Omental fat pad (tissue), 4 donors: ENCODE results near the gene TP53TG5. TPM values are rescaled to one million over a fixed set of nuclear protein-coding genes. Genes with fewer than 3 reads are reported as not detected.

Experiments used
- ATAC-seq: fragments of 150-250 bp; one replicate; pipeline ENCODE4 v1.9.1; 2016; ENCODE audit warnings: mild to moderate bottlenecking, moderate library complexity; ENCODE audit not compliant: low FRiP score
- DNase-seq: peaks from one replicate; pipeline ENCODE4 v3.0.0-alpha.2; 2019; ENCODE audit warnings: low spot score
- small RNA-seq: library from RNA; depleted of rRNA; stranded (forward); fragments of <200 nt; gene quantifications from one replicate; pipeline ENCODE3, GENCODE V24; 2016
- total RNA-seq, 4 donors: library from RNA; depleted of rRNA; stranded (reverse); fragments of >200 nt; gene quantifications; one replicate each; pipeline ENCODE4 v1.1.0, GENCODE V29; 2016
- TF ChIP-seq, protein P1 (sequence below), 3 donors: fragments of 450-650 bp; IDR thresholded peaks; one replicate each; pipeline ENCODE4 v1.5.1; 2016 to 2017; ENCODE audit warnings: antibody characterized with exemption in 3 of 3, mild to moderate bottlenecking in 3 of 3, moderate library complexity in 2 of 3

The TP53TG5 gene
- total RNA-seq, 4 donors from 2014 or later, result 0.47 TPM; not detected in 3

DNA sequence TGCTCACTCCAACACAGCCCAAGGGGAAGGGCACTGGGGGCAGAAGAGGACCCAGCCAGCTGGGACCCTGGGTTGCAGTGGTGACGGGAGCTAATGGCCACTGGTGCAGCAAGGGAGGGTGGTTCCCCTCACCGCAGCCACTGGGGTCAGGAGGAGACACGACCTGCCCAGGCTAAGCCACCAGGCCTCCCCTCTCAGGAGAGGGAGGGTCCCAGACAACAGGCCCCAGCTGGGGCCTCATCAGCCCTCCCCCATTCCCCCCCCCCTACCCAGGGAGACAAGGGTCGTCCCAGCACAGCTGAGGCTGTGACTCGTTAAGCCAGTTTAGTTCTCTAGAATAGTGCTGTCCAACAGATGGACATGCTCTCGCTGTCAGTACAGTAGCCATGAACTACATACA lies 52.8 kb downstream of the TP53TG5 start:
- ATAC-seq (no peak), DNase-seq (no peak)
- TF ChIP-seq, protein P1, sequence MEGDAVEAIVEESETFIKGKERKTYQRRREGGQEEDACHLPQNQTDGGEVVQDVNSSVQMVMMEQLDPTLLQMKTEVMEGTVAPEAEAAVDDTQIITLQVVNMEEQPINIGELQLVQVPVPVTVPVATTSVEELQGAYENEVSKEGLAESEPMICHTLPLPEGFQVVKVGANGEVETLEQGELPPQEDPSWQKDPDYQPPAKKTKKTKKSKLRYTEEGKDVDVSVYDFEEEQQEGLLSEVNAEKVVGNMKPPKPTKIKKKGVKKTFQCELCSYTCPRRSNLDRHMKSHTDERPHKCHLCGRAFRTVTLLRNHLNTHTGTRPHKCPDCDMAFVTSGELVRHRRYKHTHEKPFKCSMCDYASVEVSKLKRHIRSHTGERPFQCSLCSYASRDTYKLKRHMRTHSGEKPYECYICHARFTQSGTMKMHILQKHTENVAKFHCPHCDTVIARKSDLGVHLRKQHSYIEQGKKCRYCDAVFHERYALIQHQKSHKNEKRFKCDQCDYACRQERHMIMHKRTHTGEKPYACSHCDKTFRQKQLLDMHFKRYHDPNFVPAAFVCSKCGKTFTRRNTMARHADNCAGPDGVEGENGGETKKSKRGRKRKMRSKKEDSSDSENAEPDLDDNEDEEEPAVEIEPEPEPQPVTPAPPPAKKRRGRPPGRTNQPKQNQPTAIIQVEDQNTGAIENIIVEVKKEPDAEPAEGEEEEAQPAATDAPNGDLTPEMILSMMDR (IDR thresholded peaks at IDR 0.05), result no peak

DNA sequence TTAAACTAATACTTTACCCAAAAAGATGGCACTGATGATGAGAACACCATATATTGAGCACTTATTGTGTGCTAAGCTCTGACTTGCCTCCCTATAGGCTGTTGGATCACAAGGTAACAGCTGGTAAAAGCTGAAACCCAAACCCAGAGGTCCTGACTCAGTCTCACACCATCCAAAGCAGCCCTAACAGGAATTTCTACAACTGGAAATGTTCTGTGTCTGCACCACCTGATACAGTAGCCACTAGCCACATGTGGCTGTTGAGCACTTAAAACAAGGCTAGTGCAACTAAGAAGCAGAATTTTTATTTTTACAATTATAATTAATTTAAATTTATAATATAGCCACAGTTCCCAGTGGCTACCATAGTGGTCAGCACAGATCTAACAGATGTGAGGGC lies 54.4 kb downstream of the TP53TG5 start:
- TF ChIP-seq, protein P1 (IDR thresholded peaks at IDR 0.05), result no peak
- ATAC-seq (no peak), DNase-seq (no peak)

DNA sequence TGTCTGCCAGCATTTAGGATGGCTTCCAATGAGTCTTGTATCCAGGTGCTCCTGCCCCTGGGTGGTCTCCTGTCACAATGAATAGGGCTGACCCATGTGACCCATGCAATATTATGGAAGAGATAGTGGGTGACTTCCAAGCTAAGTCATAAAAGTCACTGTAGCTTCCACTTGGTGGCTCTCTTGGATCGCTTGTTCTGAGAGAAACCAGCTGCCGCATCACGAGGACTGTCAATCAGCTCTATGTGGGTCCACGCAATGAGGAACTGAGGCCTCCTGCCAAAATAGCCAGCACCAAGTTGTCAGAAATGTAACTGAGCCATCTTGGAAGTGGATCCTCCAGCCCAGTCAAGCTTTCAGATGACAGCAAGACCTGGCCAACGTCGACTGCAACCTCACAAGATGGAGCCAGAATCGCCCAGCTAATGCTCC lies 55.2 kb downstream of the TP53TG5 start:
- no peak for ATAC-seq
- no peak for DNase-seq
- TF ChIP-seq, protein P1 (IDR thresholded peaks at IDR 0.05), result no peak

Small RNA genes within 50 kb of the gene (small RNA-seq; reads per million reads assigned to genes)
- not detected for gene MIR6812

Other genes starting within 250 kb of the TP53TG5 start
- gene PI3, start 203.4 kb downstream of the TP53TG5 start, total RNA-seq, result 1 to 10 TPM in 3 of 4 donors, not detected in 1; 1.1 to 6.7 (median 4.3) TPM
- gene SEMG1, start 171.3 kb downstream of the TP53TG5 start, total RNA-seq, result not detected
- gene SEMG2, start 157.0 kb downstream of the TP53TG5 start, total RNA-seq, result not detected
- 100 to 1,000 TPM; 114 to 505 (median 171) TPM for gene SLPI, start 123.8 kb downstream of the TP53TG5 start, total RNA-seq
- gene RBPJL, start 71.5 kb downstream of the TP53TG5 start, total RNA-seq, result not detected
- under 1 TPM in 2 of 4 donors, not detected in 2; 0.19 to 0.24 TPM for gene MATN4, start 70.0 kb downstream of the TP53TG5 start, total RNA-seq
- gene SDC4, start 29.9 kb downstream of the TP53TG5 start, total RNA-seq, result 100 to 1,000 TPM in 2 of 4 donors, 10 to 100 TPM in 2; 31.4 to 279 (median 103) TPM
- 10 to 100 TPM; 26.6 to 55.0 (median 51.3) TPM for gene SYS1, start 15.2 kb downstream of the TP53TG5 start, total RNA-seq
- 10 to 100 TPM; 20.7 to 45.7 (median 27.9) TPM for gene DBNDD2, start 30.0 kb upstream of the TP53TG5 start, total RNA-seq
- 10 to 100 TPM; 76.4 to 87.3 (median 83.5) TPM for gene PIGT, start 37.8 kb upstream of the TP53TG5 start, total RNA-seq
- gene WFDC2, start 91.4 kb upstream of the TP53TG5 start, total RNA-seq, result 1 to 10 TPM; 3.0 to 8.4 (median 7.0) TPM
- gene SPINT3, start 137.3 kb upstream of the TP53TG5 start, total RNA-seq, result not detected
- not detected for gene WFDC6, start 161.2 kb upstream of the TP53TG5 start, total RNA-seq
- not detected for gene EPPIN, start 169.1 kb upstream of the TP53TG5 start, total RNA-seq
- not detected for gene WFDC8, start 201.0 kb upstream of the TP53TG5 start, total RNA-seq